Measurements from ENCODE around the gene CHCT1. TPM values are rescaled to one million over a fixed set of nuclear protein-coding genes. Genes with fewer than 3 reads are reported as not detected.
"Not testable (repeated sequence)": the region's sequence is repeated elsewhere in the genome, so short reads cannot be mapped to it uniquely, and the experiment has no call there.

The CHCT1 gene
- total and polyA plus RNA-seq, 5 donors from 2014 or later, result not detected

GRCh38 chr17:60421273-60422161, 772 bp upstream of the CHCT1 start:
- no peaks in the 10 kb centered on the region for H3K27me3 Mint-ChIP-seq
- no peaks in the 10 kb centered on the region for H3K9me3 ChIP-seq (ENCODE audit: control insufficient read depth in 2 of 2, low read length in 2 of 2)
- H3K36me3 Mint-ChIP-seq, result no peaks in the 10 kb centered on the region
- H3K4me1 Mint-ChIP-seq, result peaks cover 0 to 9% (median 3%) of the 10 kb centered on the region in 4 donors
- no peaks in the 10 kb centered on the region for H3K36me3 ChIP-seq (ENCODE audit: control insufficient read depth, insufficient read depth, low read length)
- DNase-seq (peak; percentile 51 to 79 (median 69)), ATAC-seq (ENCODE audit: low read depth in 2 of 2) (peak; percentile 94 to 96)
- H3K4me3 Mint-ChIP-seq, result peak overlapping the region; percentile 22 to 89 (median 75)
- no peaks in the 10 kb centered on the region for H3K27me3 ChIP-seq (ENCODE audit: control insufficient read depth, insufficient read depth, low read length)
- no peak overlapping the region for H3K27ac ChIP-seq (ENCODE audit: insufficient read depth, low read length, poor library complexity, severe bottlenecking)
- peaks cover 0 to 2% (median 0%) of the 10 kb centered on the region in 7 donors for H3K9me3 Mint-ChIP-seq
- H3K27ac Mint-ChIP-seq, result peak overlapping the region in 2 of 3 donors; percentile 63 to 93
- H3K4me3 ChIP-seq (ENCODE audit: low read depth, low read length), result peak overlapping the region; percentile 4
- peaks cover 10% of the 10 kb centered on the region for H3K4me1 ChIP-seq (ENCODE audit: control insufficient read depth, insufficient read depth, low read length, poor library complexity, severe bottlenecking)

GRCh38 chr17:60423865-60424264, 1.6 kb downstream of the CHCT1 start:
- Mint-ChIP-seq H3K4me3 (no peak overlapping the region), H3K36me3 (no peaks in the 10 kb centered on the region), H3K27me3 (peaks cover 6% of the 10 kb centered on the region), H3K27ac (no peak overlapping the region), H3K9me3 (peaks cover 0 to 2% (median 0%) of the 10 kb centered on the region in 7 donors), H3K4me1 (peaks cover 0 to 9% (median 3%) of the 10 kb centered on the region in 4 donors)
- Histone ChIP-seq H3K27ac (ENCODE audit: insufficient read depth, low read length, poor library complexity, severe bottlenecking) (no peak overlapping the region), H3K4me1 (ENCODE audit: control insufficient read depth, insufficient read depth, low read length, poor library complexity, severe bottlenecking) (peaks cover 10% of the 10 kb centered on the region), H3K4me3 (ENCODE audit: low read depth, low read length) (no peak overlapping the region), H3K36me3 (ENCODE audit: control insufficient read depth, insufficient read depth, low read length) (no peaks in the 10 kb centered on the region), H3K27me3 (ENCODE audit: control insufficient read depth, insufficient read depth, low read length) (no peaks in the 10 kb centered on the region), H3K9me3 (ENCODE audit: control insufficient read depth in 2 of 2, low read length in 2 of 2) (no peaks in the 10 kb centered on the region)
- DNase-seq (peak in 1 of 3 donors; percentile 16), ATAC-seq (ENCODE audit: low read depth in 2 of 2) (no peak)

GRCh38 chr17:60425626-60426025, 3.3 kb downstream of the CHCT1 start:
- Histone ChIP-seq H3K4me3 (ENCODE audit: low read depth, low read length) (no peak overlapping the region), H3K36me3 (ENCODE audit: control insufficient read depth, insufficient read depth, low read length) (no peaks in the 10 kb centered on the region), H3K4me1 (ENCODE audit: control insufficient read depth, insufficient read depth, low read length, poor library complexity, severe bottlenecking) (peaks cover 10% of the 10 kb centered on the region), H3K9me3 (ENCODE audit: control insufficient read depth in 2 of 2, low read length in 2 of 2) (no peaks in the 10 kb centered on the region), H3K27ac (ENCODE audit: insufficient read depth, low read length, poor library complexity, severe bottlenecking) (no peak overlapping the region), H3K27me3 (ENCODE audit: control insufficient read depth, insufficient read depth, low read length) (no peaks in the 10 kb centered on the region)
- peaks cover 0 to 9% (median 3%) of the 10 kb centered on the region in 4 donors for H3K4me1 Mint-ChIP-seq
- peaks cover 0 to 2% (median 0%) of the 10 kb centered on the region in 7 donors for H3K9me3 Mint-ChIP-seq
- no peak overlapping the region for H3K4me3 Mint-ChIP-seq
- no peak for DNase-seq
- no peaks in the 10 kb centered on the region for H3K36me3 Mint-ChIP-seq
- H3K27ac Mint-ChIP-seq, result no peak overlapping the region
- peaks cover 6% of the 10 kb centered on the region for H3K27me3 Mint-ChIP-seq
- no peak for ATAC-seq (ENCODE audit: low read depth in 2 of 2)

- Mint-ChIP-seq H3K27ac (no peak overlapping the region), H3K36me3 (peaks cover 2% of the 10 kb centered on the region)
Measured at GRCh38 chr17:60426596-60426995, 4.3 kb downstream of the CHCT1 start.

GRCh38 chr17:60428491-60428890, 6.2 kb downstream of the CHCT1 start:
- not testable (repeated sequence) for H3K36me3 ChIP-seq (ENCODE audit: control insufficient read depth, insufficient read depth, low read length); H3K9me3 ChIP-seq (ENCODE audit: control insufficient read depth in 2 of 2, low read length in 2 of 2); H3K27me3 ChIP-seq (ENCODE audit: control insufficient read depth, insufficient read depth, low read length); ATAC-seq (ENCODE audit: low read depth in 2 of 2); H3K27ac Mint-ChIP-seq; H3K4me1 Mint-ChIP-seq; H3K4me3 Mint-ChIP-seq; H3K4me1 ChIP-seq (ENCODE audit: control insufficient read depth, insufficient read depth, low read length, poor library complexity, severe bottlenecking); H3K9me3 Mint-ChIP-seq; H3K27ac ChIP-seq (ENCODE audit: insufficient read depth, low read length, poor library complexity, severe bottlenecking); H3K4me3 ChIP-seq (ENCODE audit: low read depth, low read length); H3K36me3 Mint-ChIP-seq; DNase-seq
- H3K27me3 Mint-ChIP-seq, result peaks cover 11% of the 10 kb centered on the region

More at GRCh38 chr17:60426596-60426995, 4.3 kb downstream of the CHCT1 start:
- H3K4me1 ChIP-seq (ENCODE audit: control insufficient read depth, insufficient read depth, low read length, poor library complexity, severe bottlenecking), result peaks cover 4% of the 10 kb centered on the region
- ATAC-seq (ENCODE audit: low read depth in 2 of 2) (no peak), DNase-seq (no peak)
- H3K36me3 ChIP-seq (ENCODE audit: control insufficient read depth, insufficient read depth, low read length), result no peaks in the 10 kb centered on the region
- Mint-ChIP-seq H3K4me3 (no peak overlapping the region), H3K27me3 (peaks cover 8% of the 10 kb centered on the region), H3K9me3 (peaks cover 0 to 2% (median 0%) of the 10 kb centered on the region in 7 donors), H3K4me1 (peaks cover 0 to 4% (median 1%) of the 10 kb centered on the region in 4 donors)
- H3K9me3 ChIP-seq (ENCODE audit: control insufficient read depth in 2 of 2, low read length in 2 of 2), result no peaks in the 10 kb centered on the region
- no peak overlapping the region for H3K27ac ChIP-seq (ENCODE audit: insufficient read depth, low read length, poor library complexity, severe bottlenecking)
- H3K4me3 ChIP-seq (ENCODE audit: low read depth, low read length), result no peak overlapping the region
- peaks cover 1% of the 10 kb centered on the region for H3K27me3 ChIP-seq (ENCODE audit: control insufficient read depth, insufficient read depth, low read length)

- not testable (repeated sequence) for H3K4me3 ChIP-seq (ENCODE audit: low read depth, low read length); ATAC-seq (ENCODE audit: low read depth in 2 of 2); H3K9me3 ChIP-seq (ENCODE audit: control insufficient read depth in 2 of 2, low read length in 2 of 2); DNase-seq; H3K9me3 Mint-ChIP-seq; H3K27me3 ChIP-seq (ENCODE audit: control insufficient read depth, insufficient read depth, low read length); H3K36me3 ChIP-seq (ENCODE audit: control insufficient read depth, insufficient read depth, low read length); H3K4me3 Mint-ChIP-seq; H3K36me3 Mint-ChIP-seq; H3K4me1 Mint-ChIP-seq; H3K27ac ChIP-seq (ENCODE audit: insufficient read depth, low read length, poor library complexity, severe bottlenecking); H3K4me1 ChIP-seq (ENCODE audit: control insufficient read depth, insufficient read depth, low read length, poor library complexity, severe bottlenecking); H3K27ac Mint-ChIP-seq
- peaks cover 21% of the 10 kb centered on the region for H3K27me3 Mint-ChIP-seq
Measured at GRCh38 chr17:60430561-60430960, 8.3 kb downstream of the CHCT1 start.

- not testable (repeated sequence) for H3K27me3 ChIP-seq (ENCODE audit: control insufficient read depth, insufficient read depth, low read length); H3K9me3 ChIP-seq (ENCODE audit: control insufficient read depth in 2 of 2, low read length in 2 of 2); H3K36me3 Mint-ChIP-seq; H3K4me1 Mint-ChIP-seq; H3K4me3 Mint-ChIP-seq; H3K27ac ChIP-seq (ENCODE audit: insufficient read depth, low read length, poor library complexity, severe bottlenecking); H3K9me3 Mint-ChIP-seq; H3K36me3 ChIP-seq (ENCODE audit: control insufficient read depth, insufficient read depth, low read length); H3K4me3 ChIP-seq (ENCODE audit: low read depth, low read length); H3K4me1 ChIP-seq (ENCODE audit: control insufficient read depth, insufficient read depth, low read length, poor library complexity, severe bottlenecking); DNase-seq; ATAC-seq (ENCODE audit: low read depth in 2 of 2)
- Mint-ChIP-seq H3K27ac (peak overlapping the region in 1 of 3 donors; percentile 61), H3K27me3 (peaks cover 19% of the 10 kb centered on the region)
Measured at GRCh38 chr17:60433021-60433997, 11.0 kb downstream of the CHCT1 start.
